Mesenchymal stem cell (in vitro differentiated cells and primary cell): ENCODE results near the gene NAT10.

ENCODE experiments used
- DNase-seq: peaks from one replicate; pipeline ENCODE4 v3.0.0-alpha.2; 2013
- H2AFZ ChIP-seq: one replicate; pipeline ENCODE4 v1.6.1; 2013; ENCODE audit warnings: low read depth, mild to moderate bottlenecking, control low read depth, inconsistent platforms, low read length, moderate library complexity
- H2AK5ac ChIP-seq: 2 replicates; pipeline ENCODE4 v1.6.1; 2013; ENCODE audit warnings: low read length, moderate library complexity, mild to moderate bottlenecking, inconsistent platforms; ENCODE audit not compliant: severe bottlenecking
- H2BK120ac ChIP-seq: one replicate; pipeline ENCODE4 v1.6.1; 2013; ENCODE audit warnings: low read depth, mild to moderate bottlenecking, inconsistent platforms, low read length, moderate library complexity
- H2BK12ac ChIP-seq, 2 experiments: one replicate each; pipeline ENCODE4 v1.6.1; 2013; ENCODE audit warnings: inconsistent platforms in 2 of 2, low read length in 2 of 2, mild to moderate bottlenecking in 2 of 2, moderate library complexity in 2 of 2, control low read depth in 1 of 2
- H2BK15ac ChIP-seq: one replicate; pipeline ENCODE4 v1.6.1; 2013; ENCODE audit warnings: mild to moderate bottlenecking, low read depth, inconsistent platforms; ENCODE audit not compliant: poor library complexity, severe bottlenecking
- H2BK5ac ChIP-seq: 2 replicates; pipeline ENCODE4 v1.6.1; 2013; ENCODE audit warnings: low read depth, mild to moderate bottlenecking, low read length, control low read depth, inconsistent platforms; ENCODE audit not compliant: poor library complexity, severe bottlenecking
- H3K14ac ChIP-seq, 2 experiments: one replicate each; pipeline ENCODE4 v1.6.1; 2013; ENCODE audit warnings: inconsistent platforms in 2 of 2, low read length in 2 of 2, control low read depth in 1 of 2, mild to moderate bottlenecking in 1 of 2, moderate library complexity in 1 of 2
- H3K18ac ChIP-seq, 2 experiments: one replicate each; pipeline ENCODE4 v1.6.1; 2013; ENCODE audit warnings: inconsistent platforms in 2 of 2, low read length in 2 of 2, control low read depth in 1 of 2, low read depth in 1 of 2, mild to moderate bottlenecking in 1 of 2
- H3K23ac ChIP-seq, 2 experiments: one replicate each; pipeline ENCODE4 v1.6.1; 2013; ENCODE audit warnings: inconsistent platforms in 2 of 2, low read length in 2 of 2, mild to moderate bottlenecking in 2 of 2, moderate library complexity in 2 of 2, control low read depth in 1 of 2
- H3K27ac ChIP-seq: 2 replicates; pipeline ENCODE4 v1.5.1; 2013; ENCODE audit warnings: mild to moderate bottlenecking, moderate library complexity, low read length, control low read depth, inconsistent platforms; ENCODE audit not compliant: poor library complexity, severe bottlenecking
- H3K27me3 ChIP-seq, 2 experiments: 2 replicates each; pipeline versions ENCODE4 v1.6.1 to v1.7.0; 2013; ENCODE audit warnings: low read length in 2 of 2, mild to moderate bottlenecking in 2 of 2, moderate library complexity in 2 of 2, control low read depth in 1 of 2, inconsistent platforms in 1 of 2; ENCODE audit not compliant: control insufficient read depth in 1 of 2, insufficient read depth in 1 of 2
- H3K36me3 ChIP-seq, 2 experiments: 2 replicates each; pipeline versions ENCODE4 v1.6.1 to v1.7.0; 2013; ENCODE audit warnings: low read length in 2 of 2, control low read depth in 1 of 2, inconsistent platforms in 1 of 2, low read depth in 1 of 2, mild to moderate bottlenecking in 1 of 2; ENCODE audit not compliant: insufficient read depth in 2 of 2, control insufficient read depth in 1 of 2
- H3K4ac ChIP-seq, 2 experiments: one replicate each; pipeline ENCODE4 v1.6.1; 2013; ENCODE audit warnings: inconsistent platforms in 2 of 2, low read length in 2 of 2, mild to moderate bottlenecking in 2 of 2, moderate library complexity in 2 of 2, control low read depth in 1 of 2, low read depth in 1 of 2
- H3K4me1 ChIP-seq: 2 replicates; pipeline ENCODE4 v1.6.1; 2013; ENCODE audit warnings: low read depth, low read length, control low read depth; ENCODE audit not compliant: control insufficient read depth, insufficient read depth
- H3K4me2 ChIP-seq: 2 replicates; pipeline ENCODE4 v1.6.1; 2013; ENCODE audit warnings: low read length, mild to moderate bottlenecking, inconsistent platforms; ENCODE audit not compliant: poor library complexity, severe bottlenecking
- H3K4me3 ChIP-seq, 2 experiments: 2 replicates each; pipeline versions ENCODE4 v1.5.1 to v1.7.0; 2013; ENCODE audit warnings: low read length in 2 of 2, mild to moderate bottlenecking in 2 of 2, control low read depth in 1 of 2, low read depth in 1 of 2; ENCODE audit not compliant: insufficient read depth in 1 of 2
- H3K79me1 ChIP-seq: replicated peaks from 2 replicates; pipeline ENCODE4 v1.6.1; 2013; ENCODE audit warnings: mild to moderate bottlenecking, control low read depth, low read length, inconsistent platforms; ENCODE audit not compliant: poor library complexity, severe bottlenecking
- H3K9ac ChIP-seq: 2 replicates; pipeline ENCODE4 v1.7.0; 2013; ENCODE audit warnings: mild to moderate bottlenecking, low read length, moderate library complexity
- H3K9me3 ChIP-seq: 2 replicates; pipeline ENCODE4 v1.7.0; 2013; ENCODE audit warnings: mild to moderate bottlenecking, low read length; ENCODE audit not compliant: control insufficient read depth
- H4K8ac ChIP-seq: one replicate; pipeline ENCODE4 v1.6.1; 2013; ENCODE audit warnings: inconsistent platforms, mild to moderate bottlenecking, low read length, moderate library complexity
- H4K91ac ChIP-seq: one replicate; pipeline ENCODE4 v1.6.1; 2013; ENCODE audit warnings: mild to moderate bottlenecking, low read length, inconsistent platforms
- WGBS: methylation state at CpG from one replicate; pipeline ENCODE4 v1.1.7; 2013; ENCODE audit warnings: mixed read lengths; 5-methylcytosine and 5-hydroxymethylcytosine counted together

Gene NAT10

GRCh38 chr11:34151166-34151565 lies 45.7 kb downstream of the NAT10 start:
- no peak overlapping the region for H2BK12ac ChIP-seq
- H3K27me3 ChIP-seq = no peaks in the 10 kb centered on the region
- H3K79me1 ChIP-seq = peaks cover 25% of the 10 kb centered on the region
- no peak overlapping the region for H2BK15ac ChIP-seq
- H3K18ac ChIP-seq = no peak overlapping the region
- H3K4me1 ChIP-seq = no peaks in the 10 kb centered on the region
- WGBS = 94% methylated on average over 5 of the region's 5 CpGs
- H3K14ac ChIP-seq = no peak overlapping the region
- H4K8ac ChIP-seq = no peak overlapping the region
- no peak overlapping the region for H4K91ac ChIP-seq
- H3K36me3 ChIP-seq = peaks cover 75 to 97% of the 10 kb centered on the region in 2 experiments
- H2AFZ ChIP-seq = no peak overlapping the region
- no peak overlapping the region for H3K4me3 ChIP-seq
- H2BK120ac ChIP-seq = no peak overlapping the region
- no peaks in the 10 kb centered on the region for H3K9me3 ChIP-seq
- no peak overlapping the region for H3K27ac ChIP-seq
- H3K23ac ChIP-seq = no peak overlapping the region
- H3K4me2 ChIP-seq = no peak overlapping the region
- no peak overlapping the region for H3K4ac ChIP-seq
- H3K9ac ChIP-seq = no peak overlapping the region
- H2BK5ac ChIP-seq = no peak overlapping the region
- H2AK5ac ChIP-seq = no peak overlapping the region
- no peak for DNase-seq

- Histone ChIP-seq H3K36me3 (peaks cover 65 to 93% of the 10 kb centered on the region in 2 experiments), H3K4ac (no peak overlapping the region), H3K4me3 (no peak overlapping the region), H3K23ac (no peak overlapping the region), H3K4me2 (no peak overlapping the region), H4K91ac (no peak overlapping the region), H3K79me1 (peaks cover 25% of the 10 kb centered on the region), H2BK15ac (no peak overlapping the region), H3K27me3 (no peaks in the 10 kb centered on the region), H3K18ac (no peak overlapping the region), H3K14ac (no peak overlapping the region), H3K4me1 (no peaks in the 10 kb centered on the region), H3K9me3 (no peaks in the 10 kb centered on the region), H2BK120ac (no peak overlapping the region), H2AK5ac (no peak overlapping the region), H4K8ac (no peak overlapping the region), H2BK12ac (no peak overlapping the region), H3K27ac (no peak overlapping the region), H2AFZ (no peak overlapping the region), H3K9ac (no peak overlapping the region), H2BK5ac (no peak overlapping the region)
- DNase-seq = no peak
- 97% methylated on average over 13 of the region's 18 CpGs for WGBS
Measured at GRCh38 chr11:34151916-34152845, 46.8 kb downstream of the NAT10 start.

- no peak overlapping the region for H2BK15ac ChIP-seq
- H3K14ac ChIP-seq = no peak overlapping the region
- H2BK12ac ChIP-seq = no peak overlapping the region
- no peak overlapping the region for H3K27ac ChIP-seq
- no peak overlapping the region for H3K4me3 ChIP-seq
- H3K18ac ChIP-seq = no peak overlapping the region
- H2BK5ac ChIP-seq = no peak overlapping the region
- no peak overlapping the region for H3K4me2 ChIP-seq
- peaks cover 48 to 88% of the 10 kb centered on the region in 2 experiments for H3K36me3 ChIP-seq
- H3K79me1 ChIP-seq = peaks cover 18% of the 10 kb centered on the region
- no peak overlapping the region for H4K91ac ChIP-seq
- no peak for DNase-seq
- no peak overlapping the region for H2AK5ac ChIP-seq
- 91% methylated on average over 16 of the region's 16 CpGs for WGBS
- H3K4ac ChIP-seq = no peak overlapping the region
- H3K27me3 ChIP-seq = no peaks in the 10 kb centered on the region
- no peaks in the 10 kb centered on the region for H3K4me1 ChIP-seq
- no peak overlapping the region for H3K9ac ChIP-seq
- H2AFZ ChIP-seq = no peak overlapping the region
- H3K9me3 ChIP-seq = no peaks in the 10 kb centered on the region
- H2BK120ac ChIP-seq = no peak overlapping the region
- no peak overlapping the region for H4K8ac ChIP-seq
- H3K23ac ChIP-seq = no peak overlapping the region
Measured at GRCh38 chr11:34154059-34154875, 48.8 kb downstream of the NAT10 start.
